GM21786 (cell line): ENCODE data around the gene BTN2A1.
A peak's percentile ranks its signal among the peaks of the same experiment; 100 is the strongest.

ENCODE experiments used
- ATAC-seq: cut with Tn5 transposase; IDR thresholded peaks from one replicate; pipeline ENCODE4 v1.9.1; 2021; ENCODE audit not compliant: unreplicated experiment

BTN2A1 gene

GRCh38 chr6:26465776-26466175, 8.0 kb downstream of the BTN2A1 start:
- ATAC-seq = no peak

GRCh38 chr6:26468829-26469228, 11.1 kb downstream of the BTN2A1 start:
- no peak for ATAC-seq

- ATAC-seq = no peak
These were observed 12.9 kb downstream of the BTN2A1 start for GRCh38 chr6:26470643-26471042.

- ATAC-seq = no peak
These were observed 14.2 kb downstream of the BTN2A1 start for GRCh38 chr6:26471970-26472369.

- no peak for ATAC-seq
These were observed 15.0 kb downstream of the BTN2A1 start for GRCh38 chr6:26472549-26473290.

GRCh38 chr6:26473429-26473757, 15.6 kb downstream of the BTN2A1 start:
- no peak for ATAC-seq

- ATAC-seq = peak; percentile 90
These were observed 16.1 kb downstream of the BTN2A1 start for GRCh38 chr6:26473758-26474438.

- no peak for ATAC-seq
These were observed 16.7 kb downstream of the BTN2A1 start for GRCh38 chr6:26474439-26474881.

- ATAC-seq = no peak
These were observed 18.3 kb downstream of the BTN2A1 start for GRCh38 chr6:26475823-26476729.

GRCh38 chr6:26476896-26477295, 19.1 kb downstream of the BTN2A1 start:
- ATAC-seq = no peak

GRCh38 chr6:26477426-26477825, 19.7 kb downstream of the BTN2A1 start:
- ATAC-seq = no peak

- ATAC-seq = no peak
These were observed 20.6 kb downstream of the BTN2A1 start for GRCh38 chr6:26478100-26478984.

GRCh38 chr6:26478985-26479278, 21.2 kb downstream of the BTN2A1 start:
- no peak for ATAC-seq

GRCh38 chr6:26482338-26482737, 24.6 kb downstream of the BTN2A1 start:
- ATAC-seq = no peak

- ATAC-seq = no peak
These were observed 26.0 kb downstream of the BTN2A1 start for GRCh38 chr6:26483727-26484126.

GRCh38 chr6:26484161-26484560, 26.4 kb downstream of the BTN2A1 start:
- ATAC-seq = no peak

- no peak for ATAC-seq
These were observed 27.5 kb downstream of the BTN2A1 start for GRCh38 chr6:26485112-26485780.

GRCh38 chr6:26486358-26486757, 28.6 kb downstream of the BTN2A1 start:
- ATAC-seq = no peak

- no peak for ATAC-seq
These were observed 29.7 kb downstream of the BTN2A1 start for GRCh38 chr6:26487466-26487865.
